ENCODE measurements around the gene GIPC3.
A peak's percentile ranks its signal among the peaks of the same experiment; 100 is the strongest.

Gene GIPC3

DNA sequence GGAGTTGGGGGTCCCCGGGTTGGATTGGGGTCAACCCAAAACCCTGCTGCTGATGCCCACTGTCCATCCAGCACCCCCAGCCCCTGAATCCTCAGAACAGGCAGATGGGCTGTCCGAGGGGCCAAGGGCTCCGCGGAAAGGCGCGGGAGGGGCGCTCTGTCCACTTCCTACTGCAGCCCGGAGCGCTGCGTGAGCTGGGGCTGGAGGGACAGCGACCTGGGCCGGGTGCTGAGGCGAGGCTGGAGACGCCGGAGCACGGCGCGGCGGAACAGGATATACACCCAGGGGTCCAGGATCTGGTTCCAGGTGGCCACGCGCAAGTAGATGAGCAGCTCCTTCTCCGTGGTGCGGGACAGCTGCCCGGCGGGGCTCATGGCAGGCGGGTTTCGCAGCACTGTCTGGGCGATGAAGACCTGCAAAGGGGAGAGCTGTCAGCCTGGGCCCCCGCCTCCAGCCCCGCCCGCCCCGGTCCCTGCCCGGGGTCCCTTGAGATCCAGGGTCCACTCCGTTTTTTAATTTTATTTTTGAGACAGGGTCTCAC, 10.3 kb downstream of the GIPC3 start:
- no peaks in the 10 kb centered on the region for H3K9me3 ChIP-seq (ENCODE audit: control insufficient read depth, insufficient read depth, low read depth, low read length)
- no peak overlapping the region for H3K27ac ChIP-seq (ENCODE audit: extremely low read depth, low read depth, low read length)
- POLR2A ChIA-PET, result no interaction called here
- TF ChIP-seq OVOL3 (tag by site-specific recombination; IDR thresholded peaks at IDR 0.05) (no peak), KLF16 (tag by site-specific recombination; IDR thresholded peaks at IDR 0.05) (no peak), ZNF24 (tag by site-specific recombination; IDR thresholded peaks at IDR 0.05) (no peak), WT1 (tag by site-specific recombination; IDR thresholded peaks at IDR 0.05) (no peak), ZNF544 (tag by site-specific recombination; IDR thresholded peaks at IDR 0.05) (no peak)
- H3K4me3 ChIP-seq (ENCODE audit: low read depth, low read length), result no peak overlapping the region
- H3K36me3 ChIP-seq (ENCODE audit: control insufficient read depth in 2 of 2, insufficient read depth in 1 of 2, low read length in 2 of 2), result no peaks in the 10 kb centered on the region
- no peaks in the 10 kb centered on the region for H3K4me1 ChIP-seq (ENCODE audit: control insufficient read depth, insufficient read depth, low read length)
- CTCF ChIA-PET, result interaction anchor here (1.0 to 1.1 kb wide), 2 partner anchors 10 to 70 kb away, joined by 3 to 4 read pairs; partner anchors contain the start of gene GIPC3

DNA sequence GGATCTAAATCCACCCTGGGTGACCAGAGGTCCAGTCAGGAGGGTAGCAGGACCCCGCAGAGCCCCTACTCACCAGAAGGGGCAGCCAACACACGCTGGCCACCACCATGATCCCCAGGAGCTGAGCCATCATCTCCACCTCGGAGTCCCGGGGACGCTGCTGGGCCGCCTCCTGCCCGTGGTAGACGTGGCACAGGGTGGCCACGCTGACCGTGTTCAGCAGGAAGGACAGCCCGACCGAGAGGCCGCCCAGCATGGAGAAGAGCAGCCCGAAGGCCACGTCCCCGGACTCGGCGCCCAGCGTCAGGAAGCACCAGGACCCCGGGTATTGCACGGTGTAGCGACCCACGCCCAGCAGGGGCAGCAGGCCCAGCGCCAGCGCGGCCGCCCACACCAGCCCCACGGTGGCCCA, 14.5 kb downstream of the GIPC3 start:
- CTCF ChIA-PET, result no interaction called here
- Histone ChIP-seq H3K36me3 (ENCODE audit: control insufficient read depth in 2 of 2, insufficient read depth in 1 of 2, low read length in 2 of 2) (no peaks in the 10 kb centered on the region), H3K9me3 (ENCODE audit: control insufficient read depth, insufficient read depth, low read depth, low read length) (no peaks in the 10 kb centered on the region), H3K4me1 (ENCODE audit: control insufficient read depth, insufficient read depth, low read length) (no peaks in the 10 kb centered on the region), H3K27ac (ENCODE audit: extremely low read depth, low read depth, low read length) (no peak overlapping the region), H3K4me3 (ENCODE audit: low read depth, low read length) (no peak overlapping the region)
- POLR2A ChIA-PET, result no interaction called here
- TF ChIP-seq ZNF398 (tag by site-specific recombination; IDR thresholded peaks at IDR 0.05) (no peak), KLF7 (tag by site-specific recombination; IDR thresholded peaks at IDR 0.05; ENCODE audit: borderline replicate concordance) (no peak)

DNA sequence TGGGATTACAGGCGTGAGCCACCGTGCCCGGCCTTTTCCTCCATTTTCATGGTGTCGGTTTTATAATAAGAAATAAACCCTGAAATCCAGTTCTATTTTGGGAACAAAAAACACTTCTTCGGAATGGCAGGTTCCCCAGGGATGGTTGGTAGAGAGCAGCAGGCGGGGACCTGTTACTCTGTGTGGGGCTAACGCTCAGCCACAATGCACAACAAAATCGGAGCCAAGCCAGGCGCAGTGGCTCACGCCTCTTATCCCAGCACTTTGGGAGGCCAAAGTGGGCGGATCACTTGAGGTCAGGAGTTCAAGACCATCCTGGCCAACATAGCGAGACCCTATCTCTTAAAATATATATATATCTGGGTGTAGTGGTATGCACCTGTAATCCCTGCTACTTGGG, 15.7 kb downstream of the GIPC3 start:
- H3K4me1 ChIP-seq (ENCODE audit: control insufficient read depth, insufficient read depth, low read length), result no peaks in the 10 kb centered on the region
- no peak overlapping the region for H3K27ac ChIP-seq (ENCODE audit: extremely low read depth, low read depth, low read length)
- ChIA-PET POLR2A (interaction anchor here (0.7 kb wide), 1 partner anchor 23 kb away, joined by 7 read pairs; no protein-coding TSS in a partner anchor), CTCF (interaction anchor here (0.6 to 1.6 kb wide), 3 partner anchors 18 to 296 kb away, joined by 3 to 6 read pairs (median 4); no protein-coding TSS in a partner anchor)
- H3K9me3 ChIP-seq (ENCODE audit: control insufficient read depth, insufficient read depth, low read depth, low read length), result no peaks in the 10 kb centered on the region
- H3K36me3 ChIP-seq (ENCODE audit: control insufficient read depth in 2 of 2, insufficient read depth in 1 of 2, low read length in 2 of 2), result no peaks in the 10 kb centered on the region; a peak in 1 of 3 replicates
- TF ChIP-seq ZFP3 (tag by site-specific recombination; IDR thresholded peaks at IDR 0.05; ENCODE audit: low read depth), result no peak
- no peak for TF ChIP-seq GLI2 (tag by site-specific recombination; IDR thresholded peaks at IDR 0.05; ENCODE audit: borderline replicate concordance, low read depth)
- no peak for TF ChIP-seq HOXD13 (CRISPR knock-in tag; IDR thresholded peaks at IDR 0.05; ENCODE audit: borderline replicate concordance)
- TF ChIP-seq ZSCAN23 (tag by site-specific recombination; IDR thresholded peaks at IDR 0.05), result no peak
- no peak for TF ChIP-seq ZNF174 (tag by site-specific recombination; IDR thresholded peaks at IDR 0.05)
- TF ChIP-seq ZNF677 (tag by site-specific recombination; IDR thresholded peaks at IDR 0.05), result no peak
- no peak for TF ChIP-seq SP2 (tag by site-specific recombination; IDR thresholded peaks at IDR 0.05)
- no peak for TF ChIP-seq ZNF169 (tag by site-specific recombination; IDR thresholded peaks at IDR 0.05)
- no peak overlapping the region for H3K4me3 ChIP-seq (ENCODE audit: low read depth, low read length)

- Histone ChIP-seq H3K27ac (ENCODE audit: extremely low read depth, low read depth, low read length) (no peak overlapping the region), H3K4me3 (ENCODE audit: low read depth, low read length) (no peak overlapping the region), H3K9me3 (ENCODE audit: control insufficient read depth, insufficient read depth, low read depth, low read length) (no peaks in the 10 kb centered on the region), H3K36me3 (ENCODE audit: control insufficient read depth in 2 of 2, insufficient read depth in 1 of 2, low read length in 2 of 2) (no peaks in the 10 kb centered on the region; a peak in 1 of 3 replicates), H3K4me1 (ENCODE audit: control insufficient read depth, insufficient read depth, low read length) (peaks cover 3% of the 10 kb centered on the region; the same call in 1 of the 2 replicates)
- CTCF ChIA-PET, result interaction anchor here (0.6 kb wide), 1 partner anchor 14 kb away, joined by 3 read pairs; no protein-coding TSS in a partner anchor
- TF ChIP-seq ZNF488 (tag by site-specific recombination; IDR thresholded peaks at IDR 0.05), result no peak
- no peak for TF ChIP-seq ZNF544 (tag by site-specific recombination; IDR thresholded peaks at IDR 0.05)
- peak; percentile 12; the same call in 1 of the 2 replicates for TF ChIP-seq KLF8 (tag by site-specific recombination; IDR thresholded peaks at IDR 0.05)
- TF ChIP-seq, protein P1, sequence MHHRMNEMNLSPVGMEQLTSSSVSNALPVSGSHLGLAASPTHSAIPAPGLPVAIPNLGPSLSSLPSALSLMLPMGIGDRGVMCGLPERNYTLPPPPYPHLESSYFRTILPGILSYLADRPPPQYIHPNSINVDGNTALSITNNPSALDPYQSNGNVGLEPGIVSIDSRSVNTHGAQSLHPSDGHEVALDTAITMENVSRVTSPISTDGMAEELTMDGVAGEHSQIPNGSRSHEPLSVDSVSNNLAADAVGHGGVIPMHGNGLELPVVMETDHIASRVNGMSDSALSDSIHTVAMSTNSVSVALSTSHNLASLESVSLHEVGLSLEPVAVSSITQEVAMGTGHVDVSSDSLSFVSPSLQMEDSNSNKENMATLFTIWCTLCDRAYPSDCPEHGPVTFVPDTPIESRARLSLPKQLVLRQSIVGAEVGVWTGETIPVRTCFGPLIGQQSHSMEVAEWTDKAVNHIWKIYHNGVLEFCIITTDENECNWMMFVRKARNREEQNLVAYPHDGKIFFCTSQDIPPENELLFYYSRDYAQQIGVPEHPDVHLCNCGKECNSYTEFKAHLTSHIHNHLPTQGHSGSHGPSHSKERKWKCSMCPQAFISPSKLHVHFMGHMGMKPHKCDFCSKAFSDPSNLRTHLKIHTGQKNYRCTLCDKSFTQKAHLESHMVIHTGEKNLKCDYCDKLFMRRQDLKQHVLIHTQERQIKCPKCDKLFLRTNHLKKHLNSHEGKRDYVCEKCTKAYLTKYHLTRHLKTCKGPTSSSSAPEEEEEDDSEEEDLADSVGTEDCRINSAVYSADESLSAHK (tag by site-specific recombination; IDR thresholded peaks at IDR 0.05), result peak; percentile 100
- TF ChIP-seq ZNF626 (tag by site-specific recombination; IDR thresholded peaks at IDR 0.05), result no peak
- no peak for TF ChIP-seq HOXA7 (CRISPR knock-in tag; IDR thresholded peaks at IDR 0.05; ENCODE audit: borderline replicate concordance)
- no peak for TF ChIP-seq ZNF560 (tag by site-specific recombination; IDR thresholded peaks at IDR 0.05; ENCODE audit: borderline replicate concordance)
- no peak for TF ChIP-seq ZNF221 (tag by site-specific recombination; IDR thresholded peaks at IDR 0.05; ENCODE audit: borderline replicate concordance)
- peak; percentile 28; the same call in 1 of the 2 replicates for TF ChIP-seq ZNF623 (tag by site-specific recombination; IDR thresholded peaks at IDR 0.05)
- POLR2A ChIA-PET, result no interaction called here
Measured at GRCh38 chr19:3603121-3603811, 18.0 kb downstream of the GIPC3 start.
